ENCODE data around the gene AR.

AR gene

DNA sequence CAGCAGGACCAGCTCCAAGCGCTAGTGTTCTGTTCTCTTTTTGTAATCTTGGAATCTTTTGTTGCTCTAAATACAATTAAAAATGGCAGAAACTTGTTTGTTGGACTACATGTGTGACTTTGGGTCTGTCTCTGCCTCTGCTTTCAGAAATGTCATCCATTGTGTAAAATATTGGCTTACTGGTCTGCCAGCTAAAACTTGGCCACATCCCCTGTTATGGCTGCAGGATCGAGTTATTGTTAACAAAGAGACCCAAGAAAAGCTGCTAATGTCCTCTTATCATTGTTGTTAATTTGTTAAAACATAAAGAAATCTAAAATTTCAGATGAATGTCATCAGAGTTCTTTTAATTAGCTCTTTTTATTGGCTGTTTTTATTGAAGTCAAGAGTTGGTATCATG, 186.5 kb downstream of the AR start:
- DNase-seq: no peak

DNA sequence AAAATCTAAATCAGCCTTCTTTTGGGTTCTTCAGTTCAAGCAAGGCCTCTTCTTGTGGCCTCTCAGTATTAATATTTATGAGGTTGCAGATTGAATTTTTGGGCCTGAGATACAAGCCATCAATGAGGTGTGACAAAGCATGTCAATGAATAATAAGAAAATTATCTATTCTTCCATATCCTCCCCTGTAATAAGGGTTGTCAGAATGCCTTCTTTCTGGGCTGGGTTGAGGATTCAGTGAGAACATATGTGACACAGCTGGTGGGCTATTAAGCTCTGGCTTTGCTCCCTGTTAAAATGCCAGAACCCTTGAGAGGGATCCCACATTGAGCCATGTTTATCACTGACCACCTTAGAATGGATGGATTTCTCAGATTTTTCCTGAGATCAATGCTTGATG, 187.2 kb downstream of the AR start:
- no peak for DNase-seq

DNA sequence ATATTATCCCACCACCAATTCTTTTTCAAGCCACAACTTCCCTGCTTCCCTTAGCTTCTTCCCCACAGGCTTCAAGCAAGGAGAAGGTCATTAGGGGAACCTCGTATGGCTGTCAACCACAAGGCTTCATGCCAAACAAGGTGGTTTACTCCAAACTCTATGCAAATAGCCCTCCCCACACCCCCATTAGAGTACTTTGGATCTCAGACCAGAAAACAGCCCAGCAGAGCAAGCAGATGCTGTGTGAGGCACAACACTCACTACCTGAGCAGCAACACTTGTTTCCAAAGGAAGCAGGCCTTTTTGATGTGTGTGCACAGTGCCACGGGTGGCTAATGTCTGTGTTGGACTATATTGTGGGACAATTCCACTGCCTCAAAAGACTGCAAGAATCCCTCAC, 189.0 kb downstream of the AR start:
- DNase-seq: no peak

DNA sequence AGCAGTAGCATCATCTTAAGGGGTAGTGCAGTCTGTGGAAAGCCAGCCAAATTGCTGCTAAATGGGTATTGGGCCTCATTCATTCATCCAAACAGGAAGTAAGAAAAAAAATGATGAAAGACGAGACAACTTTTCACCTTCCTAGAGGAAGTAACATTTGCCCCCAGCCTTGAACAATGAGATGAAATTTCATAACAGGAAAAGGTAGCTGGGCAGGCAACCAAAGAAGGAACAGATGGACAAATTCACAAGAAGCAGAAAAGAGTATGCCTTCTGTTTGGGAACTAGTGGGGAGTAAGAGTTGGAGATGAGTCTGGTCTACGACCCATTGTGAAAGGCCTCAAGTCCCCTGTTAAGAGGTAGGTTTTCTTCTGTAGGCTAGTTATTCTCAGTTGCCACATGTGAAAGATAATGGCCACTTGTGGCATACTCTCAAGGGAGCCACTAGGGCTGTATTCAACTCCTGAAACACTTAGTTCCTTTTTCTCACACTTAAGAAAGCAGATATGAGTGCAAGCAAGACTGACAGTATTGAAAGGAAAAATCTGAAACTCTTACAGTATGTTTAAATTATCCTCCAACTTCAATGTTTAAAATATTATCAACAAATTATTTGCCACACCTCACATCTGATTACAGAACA, 190.4 kb downstream of the AR start:
- DNase-seq: no peak

DNA sequence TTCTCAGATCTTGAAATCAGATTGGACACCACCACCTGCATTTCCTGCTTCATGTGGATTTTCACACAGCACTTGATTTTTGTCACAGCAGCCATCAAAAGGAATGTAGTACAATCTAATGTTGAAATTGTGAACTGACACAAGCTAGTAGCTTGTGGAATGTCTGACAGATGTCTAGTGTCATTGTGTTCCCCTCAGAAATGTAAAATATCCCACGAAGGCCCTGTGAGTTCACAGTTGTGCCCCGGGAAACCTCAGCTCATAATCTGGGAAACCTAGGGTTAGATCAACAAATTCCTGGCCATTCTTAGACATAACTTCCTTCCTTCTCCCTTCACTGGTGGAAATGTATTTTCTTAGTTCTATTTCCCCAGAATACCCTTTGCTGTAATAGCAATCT, 205.7 kb downstream of the AR start:
- no peak for DNase-seq

DNA sequence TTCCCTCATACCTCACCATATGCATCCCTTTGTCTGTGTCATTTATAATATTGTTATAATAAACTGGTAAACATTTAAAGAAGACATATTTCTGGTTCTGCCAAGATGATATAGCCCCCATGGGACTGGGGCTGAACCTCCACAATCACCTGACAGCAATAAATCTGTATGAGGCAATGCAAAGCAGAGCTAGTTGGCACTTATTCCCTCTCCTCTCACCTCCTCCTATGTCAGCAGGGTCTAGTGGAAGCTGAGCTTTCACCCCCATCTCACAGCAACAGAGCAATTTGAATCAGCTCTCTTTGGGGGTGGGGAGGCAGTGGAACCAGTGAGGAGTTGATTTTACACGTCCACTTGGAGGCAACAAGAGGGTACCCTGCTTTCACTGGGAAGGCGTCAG, 206.9 kb downstream of the AR start:
- no peak for DNase-seq

DNA sequence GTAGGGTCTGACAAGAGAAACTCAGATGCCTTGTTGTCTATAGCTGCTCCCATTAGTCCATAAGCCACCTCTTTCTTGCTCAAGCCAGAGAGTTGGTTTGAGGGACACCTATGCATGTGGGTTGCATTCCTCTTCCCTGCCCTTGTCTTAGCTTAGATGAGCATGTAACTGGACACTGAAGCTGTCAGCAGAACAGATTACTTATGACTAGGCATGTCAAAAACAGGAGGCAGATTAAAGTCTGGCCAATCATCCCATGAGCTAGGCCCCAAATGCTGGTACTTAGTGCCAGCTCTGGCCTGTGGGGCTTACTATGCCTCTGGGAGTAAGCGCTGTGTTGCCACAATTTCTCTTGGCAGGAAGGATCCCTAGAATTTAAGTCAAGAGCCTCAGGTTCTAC, 215.2 kb downstream of the AR start:
- no peak for DNase-seq

DNA sequence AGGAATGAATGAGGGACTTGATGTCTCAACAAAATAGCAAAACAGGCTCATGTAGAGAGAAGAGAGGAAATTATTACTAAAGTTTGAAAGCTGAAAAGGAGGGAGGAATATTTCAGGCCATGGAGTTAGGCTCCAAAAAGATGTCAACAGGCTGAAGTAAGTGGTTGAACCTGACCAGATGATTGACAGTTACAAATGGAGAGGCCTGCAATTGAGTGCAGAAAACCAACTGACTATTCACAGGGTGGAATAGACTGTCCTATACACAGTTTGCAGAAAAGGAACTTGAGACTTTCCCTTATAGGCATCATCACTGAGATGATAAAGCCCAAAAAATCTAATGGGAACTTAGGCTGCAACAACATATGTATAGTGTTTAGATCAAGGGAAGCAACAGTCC, 233.3 kb downstream of the AR start:
- no peak for DNase-seq

DNA sequence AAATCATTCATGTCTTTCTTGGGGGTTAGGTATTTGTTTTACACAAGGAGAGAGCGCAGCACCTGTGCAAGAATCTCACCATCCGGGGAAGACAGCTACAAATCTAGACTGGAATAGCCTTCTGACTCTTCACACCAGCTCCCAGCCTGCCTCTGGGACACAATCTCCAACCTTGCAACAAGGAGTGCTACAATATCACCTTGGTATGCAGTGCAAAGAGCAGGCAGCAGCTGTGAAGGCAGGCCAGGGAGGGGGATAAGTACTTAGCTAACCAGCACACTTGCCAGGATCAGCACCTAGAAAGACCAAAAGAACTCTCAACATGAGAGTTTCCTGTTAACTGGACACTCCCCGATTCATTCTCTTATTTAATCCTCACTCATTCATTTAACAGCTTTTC, 235.3 kb downstream of the AR start:
- no peak for DNase-seq
